Transverse colon (tissue), 4 donors: Measurements from ENCODE around the gene RAB36.

Experiments
- EP300 ChIP-seq: sonication (generic); formaldehyde crosslinking; IDR thresholded peaks from one replicate; pipeline ENCODE4 v1.6.1; 2017; ENCODE audit warnings: antibody characterized with exemption, low read depth
- POLR2A ChIP-seq: fragments of 450-650 bp; IDR thresholded peaks from one replicate; pipeline ENCODE4 v1.6.1; 2016; ENCODE audit warnings: antibody characterized with exemption, mild to moderate bottlenecking, moderate library complexity
- POLR2AphosphoS5 ChIP-seq, 3 donors: sonication (generic); formaldehyde crosslinking; IDR thresholded peaks; one replicate each; pipeline ENCODE4 v1.6.1; 2016; ENCODE audit warnings: antibody characterized with exemption in 3 of 3
- TF ChIP-seq, protein P1 (sequence below), 5 experiments: fragments of 200-600 bp in 3 of 5; fragments of 450-650 bp in 2 of 5; sonication (generic) in 3 of 5; IDR thresholded peaks; 1 replicate in 2 of 5; 2 replicates in 3 of 5; pipeline ENCODE4 v1.5.1; 2016 to 2017; ENCODE audit warnings: antibody characterized with exemption in 5 of 5, inconsistent platforms in 3 of 5, mild to moderate bottlenecking in 2 of 5, moderate library complexity in 1 of 5

GRCh38 chr22:23097412-23098229 is 47.7 kb upstream of the RAB36 start:
- TF ChIP-seq EP300 (no peak), POLR2A (no peak), POLR2AphosphoS5 (IDR thresholded peaks at IDR 0.05) (no peak)
- TF ChIP-seq, protein P1, sequence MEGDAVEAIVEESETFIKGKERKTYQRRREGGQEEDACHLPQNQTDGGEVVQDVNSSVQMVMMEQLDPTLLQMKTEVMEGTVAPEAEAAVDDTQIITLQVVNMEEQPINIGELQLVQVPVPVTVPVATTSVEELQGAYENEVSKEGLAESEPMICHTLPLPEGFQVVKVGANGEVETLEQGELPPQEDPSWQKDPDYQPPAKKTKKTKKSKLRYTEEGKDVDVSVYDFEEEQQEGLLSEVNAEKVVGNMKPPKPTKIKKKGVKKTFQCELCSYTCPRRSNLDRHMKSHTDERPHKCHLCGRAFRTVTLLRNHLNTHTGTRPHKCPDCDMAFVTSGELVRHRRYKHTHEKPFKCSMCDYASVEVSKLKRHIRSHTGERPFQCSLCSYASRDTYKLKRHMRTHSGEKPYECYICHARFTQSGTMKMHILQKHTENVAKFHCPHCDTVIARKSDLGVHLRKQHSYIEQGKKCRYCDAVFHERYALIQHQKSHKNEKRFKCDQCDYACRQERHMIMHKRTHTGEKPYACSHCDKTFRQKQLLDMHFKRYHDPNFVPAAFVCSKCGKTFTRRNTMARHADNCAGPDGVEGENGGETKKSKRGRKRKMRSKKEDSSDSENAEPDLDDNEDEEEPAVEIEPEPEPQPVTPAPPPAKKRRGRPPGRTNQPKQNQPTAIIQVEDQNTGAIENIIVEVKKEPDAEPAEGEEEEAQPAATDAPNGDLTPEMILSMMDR (IDR thresholded peaks at IDR 0.05), result no peak
